ENCODE measurements around the gene ATG4A.

- no peak for TF ChIP-seq CTCF (IDR thresholded peaks at IDR 0.05)
- no peak for TF ChIP-seq POLR2A (IDR thresholded peaks at IDR 0.05)
Measured at GRCh38 chrX:108132876-108133275, 41.3 kb downstream of the ATG4A start.
